ENCODE results near the gene SSR2.
A peak's percentile ranks its signal among the peaks of the same experiment; 100 is the strongest.
"Not testable (repeated sequence)": the region's sequence is repeated elsewhere in the genome, so short reads cannot be mapped to it uniquely, and the experiment has no call there.

The SSR2 gene

DNA sequence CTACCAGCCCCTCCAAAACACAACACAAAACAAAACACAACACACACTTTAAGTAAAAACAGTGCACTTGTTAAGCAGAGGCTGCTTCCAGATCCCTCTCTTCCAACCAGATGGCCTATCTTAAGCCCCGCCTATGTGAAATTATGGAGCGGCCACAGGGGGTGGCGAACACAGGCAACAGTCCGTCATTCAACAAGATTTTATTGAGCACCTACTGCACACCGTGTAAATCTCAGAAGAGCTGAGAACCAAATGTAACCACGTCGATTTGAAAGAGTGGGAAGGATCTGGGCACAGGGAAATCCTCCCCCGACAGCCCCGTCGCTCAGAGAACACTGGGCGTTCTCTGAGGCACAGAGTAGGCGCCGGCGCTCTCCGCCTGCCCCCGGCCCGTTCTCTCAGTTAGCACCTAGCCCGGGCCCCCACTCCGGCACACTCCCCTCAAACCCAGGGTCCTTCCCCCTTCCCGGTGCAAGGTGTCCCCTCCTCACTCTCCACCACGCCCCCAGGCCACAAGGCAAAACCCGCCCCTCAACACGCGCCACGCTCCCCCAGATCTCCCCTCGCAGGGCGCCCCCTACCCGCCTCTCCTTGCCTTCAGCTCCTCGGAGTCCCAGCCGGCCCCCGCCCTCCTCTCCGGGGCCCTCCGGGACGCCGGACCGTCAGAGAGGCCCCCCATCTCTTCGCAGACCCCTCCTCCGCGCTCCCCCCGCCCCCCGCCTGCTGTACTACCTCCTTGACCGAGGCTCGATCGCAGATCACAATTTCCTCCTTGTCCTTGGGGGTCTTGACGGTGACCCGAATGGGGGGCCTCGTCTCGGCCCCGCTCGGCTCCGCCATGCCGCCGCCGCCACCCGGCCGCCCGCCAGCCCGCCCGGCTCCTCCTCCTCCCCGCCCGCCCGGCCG is 32.4 kb upstream of the SSR2 start:
- no peak for DNase-seq (ENCODE audit: low read depth, low spot score)
- H3K9ac ChIP-seq (ENCODE audit: insufficient read length): peak overlapping the region; percentile 80
- H3K4me3 ChIP-seq: peak overlapping the region; percentile 97
- no peaks in the 10 kb centered on the region for H3K9me3 ChIP-seq (ENCODE audit: low read depth, low read length)
- TF ChIP-seq FOXP2 (optimal IDR thresholded peaks at IDR 0.05; ENCODE audit: control extremely low read depth, extremely low read length, insufficient read depth) (no peak), EZH2 (IDR thresholded peaks at IDR 0.05) (no peak), POLR2AphosphoS5 (IDR thresholded peaks at IDR 0.05; ENCODE audit: borderline replicate concordance, low read depth, low read length) (no peak)
- peaks cover 23% of the 10 kb centered on the region; the same call in 1 of the 2 replicates for H3K36me3 ChIP-seq (ENCODE audit: insufficient read depth, low read length)
- H3K27ac ChIP-seq: peak overlapping the region; percentile 56; the same call in 1 of the 2 replicates

DNA sequence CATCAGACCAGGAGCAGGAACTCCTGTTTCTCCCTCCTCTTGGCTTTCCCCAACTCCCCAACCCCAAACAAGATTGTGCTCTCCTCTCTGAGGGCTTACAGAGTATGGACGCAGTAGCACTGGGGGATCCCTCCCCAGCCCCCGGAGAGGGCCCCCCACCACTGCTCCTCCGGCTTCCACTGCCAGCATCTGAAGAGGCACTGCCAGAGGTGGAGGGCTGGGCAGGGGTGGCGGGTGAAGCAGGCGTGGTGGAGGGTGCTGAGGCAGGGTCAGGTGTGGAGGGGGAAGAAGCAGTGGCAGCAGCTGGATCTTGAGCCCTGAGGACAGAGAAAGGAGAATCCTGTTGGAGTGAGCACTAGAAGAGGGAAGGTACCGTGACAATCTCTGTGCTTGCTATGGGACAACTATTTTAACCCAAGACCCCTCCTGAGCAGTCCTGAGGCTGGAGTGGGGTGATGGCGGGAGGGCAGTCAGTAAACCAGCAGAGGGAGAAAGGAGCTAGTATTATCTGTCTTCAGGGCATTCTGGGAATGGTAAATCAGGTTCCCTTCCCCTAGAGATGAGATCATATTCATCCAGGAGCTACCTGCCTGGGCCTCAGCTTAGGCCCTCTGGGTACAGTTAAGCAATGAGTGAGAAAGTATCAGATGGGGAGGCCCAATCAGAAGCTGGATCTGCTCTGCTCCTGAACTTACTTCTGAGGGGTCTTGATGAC is 30.4 kb upstream of the SSR2 start:
- H3K36me3 ChIP-seq (ENCODE audit: insufficient read depth, low read length): peaks cover 26% of the 10 kb centered on the region; the same call in 1 of the 2 replicates
- H3K4me3 ChIP-seq: no peak overlapping the region
- no peak for DNase-seq (ENCODE audit: low read depth, low spot score)
- no peak overlapping the region for H3K9ac ChIP-seq (ENCODE audit: insufficient read length)
- no peak overlapping the region for H3K27ac ChIP-seq
- H3K9me3 ChIP-seq (ENCODE audit: low read depth, low read length): no peaks in the 10 kb centered on the region
- TF ChIP-seq POLR2AphosphoS5 (IDR thresholded peaks at IDR 0.05; ENCODE audit: borderline replicate concordance, low read depth, low read length) (no peak), EZH2 (IDR thresholded peaks at IDR 0.05) (no peak), FOXP2 (optimal IDR thresholded peaks at IDR 0.05; ENCODE audit: control extremely low read depth, extremely low read length, insufficient read depth) (no peak)

DNA sequence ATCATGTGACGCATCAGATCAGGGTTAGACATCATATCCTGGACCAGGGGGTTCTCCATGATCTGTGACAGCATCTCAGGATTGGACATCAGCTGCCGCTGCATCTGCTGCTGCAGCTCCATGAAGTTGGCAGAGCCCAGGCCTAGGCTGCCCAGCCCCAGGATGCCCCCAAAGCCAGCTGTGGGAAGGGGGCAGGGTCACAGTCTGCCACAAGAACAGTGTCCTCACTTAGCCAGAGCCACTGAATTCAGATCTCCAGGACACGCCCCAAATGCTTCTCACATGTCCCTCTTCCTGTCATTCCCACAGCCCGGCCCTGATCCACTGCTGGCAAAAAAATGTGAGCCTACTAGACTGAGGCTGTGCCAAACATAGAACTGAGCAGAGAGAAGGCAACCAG is 29.6 kb upstream of the SSR2 start:
- Histone ChIP-seq H3K9ac (ENCODE audit: insufficient read length) (no peak overlapping the region), H3K4me3 (no peak overlapping the region), H3K27ac (no peak overlapping the region), H3K9me3 (ENCODE audit: low read depth, low read length) (no peaks in the 10 kb centered on the region), H3K36me3 (ENCODE audit: insufficient read depth, low read length) (peaks cover 27% of the 10 kb centered on the region; the same call in 1 of the 2 replicates)
- TF ChIP-seq EZH2 (IDR thresholded peaks at IDR 0.05) (no peak), FOXP2 (optimal IDR thresholded peaks at IDR 0.05; ENCODE audit: control extremely low read depth, extremely low read length, insufficient read depth) (no peak), POLR2AphosphoS5 (IDR thresholded peaks at IDR 0.05; ENCODE audit: borderline replicate concordance, low read depth, low read length) (no peak)
- no peak for DNase-seq (ENCODE audit: low read depth, low spot score)

DNA sequence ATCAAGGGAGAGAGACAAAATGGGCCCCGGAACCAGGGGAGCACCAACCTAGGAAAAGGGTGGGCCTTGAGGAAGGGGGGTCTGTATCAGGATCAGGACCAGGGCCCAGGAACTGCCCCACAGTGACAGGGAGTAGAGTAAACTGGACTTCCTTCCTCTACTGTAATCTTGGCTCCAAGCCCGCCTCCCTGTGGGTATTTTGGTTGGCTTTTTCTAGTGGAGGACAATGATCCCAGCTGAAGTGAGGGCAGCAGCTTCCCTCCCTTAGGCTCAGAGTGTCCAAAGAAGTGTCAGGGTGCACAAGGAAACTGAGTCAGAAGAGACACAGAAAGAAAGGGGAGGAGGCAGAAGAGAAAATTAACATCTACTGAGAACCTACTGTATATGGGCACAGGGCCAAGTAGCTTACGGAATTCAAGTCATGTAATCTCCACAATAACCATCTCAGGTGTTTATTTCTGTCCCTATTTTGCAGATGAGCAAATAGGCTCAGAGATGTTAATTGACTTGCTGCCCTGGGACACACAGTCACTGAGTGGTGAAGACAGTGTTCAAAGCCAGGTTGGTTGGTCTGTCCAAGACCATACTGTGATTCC is 28.0 kb upstream of the SSR2 start:
- H3K4me3 ChIP-seq: no peak overlapping the region
- TF ChIP-seq POLR2AphosphoS5 (IDR thresholded peaks at IDR 0.05; ENCODE audit: borderline replicate concordance, low read depth, low read length): no peak
- no peak for TF ChIP-seq FOXP2 (optimal IDR thresholded peaks at IDR 0.05; ENCODE audit: control extremely low read depth, extremely low read length, insufficient read depth)
- TF ChIP-seq EZH2 (IDR thresholded peaks at IDR 0.05): no peak
- no peak overlapping the region for H3K27ac ChIP-seq
- H3K9me3 ChIP-seq (ENCODE audit: low read depth, low read length): no peaks in the 10 kb centered on the region
- DNase-seq (ENCODE audit: low read depth, low spot score): no peak
- no peak overlapping the region for H3K9ac ChIP-seq (ENCODE audit: insufficient read length)
- peaks cover 40% of the 10 kb centered on the region; the same call in 1 of the 2 replicates for H3K36me3 ChIP-seq (ENCODE audit: insufficient read depth, low read length)

DNA sequence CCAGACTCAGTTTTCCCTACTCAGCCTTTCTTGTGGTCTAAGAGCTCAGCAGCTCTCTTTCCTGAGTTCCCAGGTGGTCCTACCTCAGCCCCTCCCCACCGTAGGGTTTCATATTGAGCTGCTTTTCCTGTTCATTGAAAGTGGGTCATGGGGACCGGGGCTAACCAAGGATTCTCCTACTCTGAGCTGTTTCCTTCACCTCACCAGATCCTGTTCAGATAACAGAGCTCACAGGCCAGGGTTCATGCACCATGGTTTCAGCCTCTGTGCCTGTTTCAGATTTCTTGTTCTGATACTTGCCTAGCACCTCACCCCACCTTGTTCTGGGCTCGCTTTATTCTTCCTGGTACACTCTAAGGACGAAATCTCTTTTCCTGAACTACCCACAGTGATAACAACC is 24.3 kb upstream of the SSR2 start:
- TF ChIP-seq EZH2 (IDR thresholded peaks at IDR 0.05): no peak
- TF ChIP-seq FOXP2 (optimal IDR thresholded peaks at IDR 0.05; ENCODE audit: control extremely low read depth, extremely low read length, insufficient read depth): no peak
- Histone ChIP-seq H3K36me3 (ENCODE audit: insufficient read depth, low read length) (peaks cover 65% of the 10 kb centered on the region; the same call in 1 of the 2 replicates), H3K9ac (ENCODE audit: insufficient read length) (no peak overlapping the region)

DNA sequence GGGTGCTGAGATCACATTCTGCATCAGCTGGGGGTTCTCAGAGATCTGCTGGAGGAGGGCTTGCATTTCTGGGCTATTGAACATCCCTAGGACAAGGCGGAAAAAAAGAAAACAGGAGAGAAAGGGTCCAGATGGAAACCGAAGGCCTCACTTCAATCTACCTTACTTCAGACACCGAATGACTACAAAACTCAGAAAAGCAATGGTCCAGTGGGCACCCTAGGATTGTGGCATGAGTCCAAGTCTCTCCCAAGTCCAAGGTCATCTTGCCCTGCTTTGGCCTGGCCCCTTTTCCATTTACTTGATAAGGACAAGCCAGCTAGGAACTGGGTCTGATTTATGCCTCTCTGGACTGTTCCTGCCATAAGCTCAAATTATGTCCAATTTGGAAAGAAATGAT is 22.1 kb upstream of the SSR2 start:
- Histone ChIP-seq H3K9me3 (ENCODE audit: low read depth, low read length) (no peaks in the 10 kb centered on the region), H3K36me3 (ENCODE audit: insufficient read depth, low read length) (peaks cover 53% of the 10 kb centered on the region; the same call in 1 of the 2 replicates), H3K9ac (ENCODE audit: insufficient read length) (no peak overlapping the region), H3K27ac (no peak overlapping the region), H3K4me3 (no peak overlapping the region)
- no peak for DNase-seq (ENCODE audit: low read depth, low spot score)
- TF ChIP-seq POLR2AphosphoS5 (IDR thresholded peaks at IDR 0.05; ENCODE audit: borderline replicate concordance, low read depth, low read length): no peak

More for the DNA sequence above, 24.3 kb upstream of the SSR2 start:
- no peaks in the 10 kb centered on the region for H3K9me3 ChIP-seq (ENCODE audit: low read depth, low read length)
- DNase-seq (ENCODE audit: low read depth, low spot score): no peak
- H3K4me3 ChIP-seq: no peak overlapping the region
- H3K27ac ChIP-seq: no peak overlapping the region

DNA sequence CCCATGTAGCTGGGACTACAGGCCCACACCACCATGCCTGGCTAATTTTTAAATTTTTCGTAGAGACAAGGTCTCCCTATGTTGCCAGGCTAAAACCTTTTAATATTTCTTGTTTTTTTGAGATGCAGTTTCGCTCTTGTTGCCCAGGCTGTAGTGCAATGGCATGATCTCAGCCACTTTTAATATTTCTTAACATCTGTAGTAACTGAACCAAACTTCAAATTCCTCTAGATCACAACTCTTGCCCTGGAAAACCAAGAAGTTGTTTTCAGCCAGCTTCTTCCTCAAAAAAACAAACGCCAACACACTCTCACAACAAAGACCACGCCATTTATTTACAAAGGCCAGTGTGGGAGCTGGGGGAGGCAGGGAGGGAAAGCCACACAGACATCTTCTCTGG is 14.2 kb upstream of the SSR2 start:
- H3K36me3 ChIP-seq (ENCODE audit: insufficient read depth, low read length): peaks cover 19% of the 10 kb centered on the region; the same call in 1 of the 2 replicates
- DNase-seq (ENCODE audit: low read depth, low spot score); H3K4me3 ChIP-seq; H3K9ac ChIP-seq (ENCODE audit: insufficient read length); H3K27ac ChIP-seq; H3K9me3 ChIP-seq (ENCODE audit: low read depth, low read length): not testable (repeated sequence)

DNA sequence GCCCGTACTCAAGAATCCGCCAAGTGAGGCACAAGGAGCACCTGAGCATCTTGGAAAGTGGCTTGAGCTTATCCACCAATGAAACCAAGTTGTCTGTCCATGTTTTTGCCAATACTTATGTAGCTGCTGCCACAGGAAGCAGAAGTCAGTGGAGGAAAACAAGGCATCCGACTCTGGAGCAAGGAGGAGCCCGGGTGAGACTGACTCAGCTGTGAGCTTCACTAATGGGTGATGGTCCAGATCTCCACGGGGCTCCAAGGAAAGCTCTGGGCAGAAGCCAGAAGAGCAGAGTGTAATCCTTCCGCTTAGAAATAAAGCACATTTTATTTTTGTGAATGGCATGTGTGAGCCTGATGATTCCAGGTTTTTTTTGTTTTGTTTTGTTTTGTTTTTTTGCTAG is 12.3 kb upstream of the SSR2 start:
- H3K9me3 ChIP-seq (ENCODE audit: low read depth, low read length): no peaks in the 10 kb centered on the region
- no peak overlapping the region for H3K4me3 ChIP-seq
- no peak for TF ChIP-seq POLR2AphosphoS5 (IDR thresholded peaks at IDR 0.05; ENCODE audit: borderline replicate concordance, low read depth, low read length)
- no peak for TF ChIP-seq EZH2 (IDR thresholded peaks at IDR 0.05)
- TF ChIP-seq FOXP2 (optimal IDR thresholded peaks at IDR 0.05; ENCODE audit: control extremely low read depth, extremely low read length, insufficient read depth): no peak
- peaks cover 10% of the 10 kb centered on the region; the same call in 1 of the 2 replicates for H3K36me3 ChIP-seq (ENCODE audit: insufficient read depth, low read length)
- DNase-seq (ENCODE audit: low read depth, low spot score): no peak
- no peak overlapping the region for H3K27ac ChIP-seq
- H3K9ac ChIP-seq (ENCODE audit: insufficient read length): no peak overlapping the region

All from SK-N-MC (cell line).